Fibroblast of pulmonary artery (primary cell): ENCODE measurements around the gene LDAH.

ENCODE experiments used
- DNase-seq: peaks from one replicate; pipeline ENCODE4 v3.0.0-alpha.2; 2010; ENCODE audit warnings: low read depth
- H3K4me3 ChIP-seq: replicated peaks from 2 replicates; pipeline ENCODE4 v1.5.1; 2011; ENCODE audit warnings: low read depth, mild to moderate bottlenecking, control low read depth, low read length, moderate library complexity
- CTCF ChIP-seq: IDR thresholded peaks from 2 replicates; pipeline ENCODE4 v1.5.1; 2011; ENCODE audit warnings: mild to moderate bottlenecking, control low read depth, low read length, inconsistent platforms; ENCODE audit errors: missing control alignments

The LDAH gene

GRCh38 chr2:20823917-20824316, 1.0 kb upstream of the LDAH start:
- DNase-seq: no peak
- H3K4me3 ChIP-seq: no peak overlapping the region

GRCh38 chr2:20818820-20819219, 4.1 kb downstream of the LDAH start:
- DNase-seq: no peak

More at GRCh38 chr2:20823917-20824316, 1.0 kb upstream of the LDAH start:
- no peak for TF ChIP-seq CTCF

GRCh38 chr2:20815216-20815615, 7.7 kb downstream of the LDAH start:
- DNase-seq: no peak
- no peak overlapping the region for H3K4me3 ChIP-seq
- TF ChIP-seq CTCF: no peak

More at GRCh38 chr2:20818820-20819219, 4.1 kb downstream of the LDAH start:
- no peak for TF ChIP-seq CTCF
- no peak overlapping the region for H3K4me3 ChIP-seq

GRCh38 chr2:20812779-20813178, 10.1 kb downstream of the LDAH start:
- no peak for DNase-seq
- no peak overlapping the region for H3K4me3 ChIP-seq
- no peak for TF ChIP-seq CTCF

- no peak overlapping the region for H3K4me3 ChIP-seq
- no peak for DNase-seq
- no peak for TF ChIP-seq CTCF
Observed at GRCh38 chr2:20806286-20806685, 16.6 kb downstream of the LDAH start.

- no peak overlapping the region for H3K4me3 ChIP-seq
- no peak for DNase-seq
- no peak for TF ChIP-seq CTCF
Observed at GRCh38 chr2:20803974-20804373, 18.9 kb downstream of the LDAH start.

GRCh38 chr2:20803226-20803682, 19.6 kb downstream of the LDAH start:
- DNase-seq: no peak
- TF ChIP-seq CTCF: no peak
- H3K4me3 ChIP-seq: no peak overlapping the region
